Keratinocyte (primary cell): ENCODE results near the gene ZCCHC7. TPM values are rescaled to one million over a fixed set of nuclear protein-coding genes. Genes with fewer than 3 reads are reported as not detected.
A peak's percentile ranks its signal among the peaks of the same experiment; 100 is the strongest.

Experiments
- DNase-seq: peaks from one replicate; pipeline ENCODE4 v3.0.0-alpha.2; 2011; ENCODE audit warnings: low read depth, missing footprints, low spot score
- FAIRE-seq: peaks from 2 replicates; lab custom pipeline; 2011; peaks lifted over from hg19 to GRCh38; lab: Jason Lieb, UNC
- H2AFZ ChIP-seq: 2 replicates; pipeline ENCODE4 v1.6.0; 2012; ENCODE audit warnings: low read length, control low read depth, inconsistent platforms; ENCODE audit not compliant: control insufficient read depth
- H3K27ac ChIP-seq: 2 replicates; pipeline ENCODE4 v1.5.1; 2011; ENCODE audit warnings: low read length; ENCODE audit not compliant: control insufficient read depth, insufficient read depth
- H3K27me3 ChIP-seq: 3 replicates; pipeline ENCODE4 v1.6.0; 2011; ENCODE audit warnings: low read length; ENCODE audit not compliant: control insufficient read depth, insufficient read depth; ENCODE audit errors: extremely low read depth
- H3K36me3 ChIP-seq, 2 experiments: 2 replicates in 1 of 2; 3 replicates in 1 of 2; pipeline ENCODE4 v1.5.1; 2011; ENCODE audit warnings: low read length in 2 of 2, mild to moderate bottlenecking in 1 of 2; ENCODE audit not compliant: control insufficient read depth in 2 of 2, insufficient read depth in 2 of 2; ENCODE audit errors: extremely low read depth in 1 of 2
- H3K4me1 ChIP-seq: 3 replicates; pipeline ENCODE4 v1.5.1; 2011; ENCODE audit warnings: low read length; ENCODE audit not compliant: control insufficient read depth, insufficient read depth; ENCODE audit errors: extremely low read depth
- H3K4me2 ChIP-seq: 3 replicates; pipeline ENCODE4 v1.6.0; 2011; ENCODE audit warnings: low read depth, low read length; ENCODE audit not compliant: control insufficient read depth, insufficient read depth; ENCODE audit errors: extremely low read depth
- H3K4me3 ChIP-seq, 3 experiments: fragments of 200-600 bp in 1 of 3; sonication (generic) in 1 of 3; 2 replicates in 2 of 3; 3 replicates in 1 of 3; pipeline ENCODE4 v1.5.1; 2011 to 2016; ENCODE audit warnings: low read length in 3 of 3, mild to moderate bottlenecking in 3 of 3, control low read depth in 2 of 3, inconsistent platforms in 1 of 3, low read depth in 1 of 3, mixed read lengths in 1 of 3, mixed run types in 1 of 3, moderate library complexity in 1 of 3; ENCODE audit not compliant: control insufficient read depth in 2 of 3, insufficient read depth in 2 of 3; ENCODE audit errors: extremely low read depth in 1 of 3
- H3K79me2 ChIP-seq: 2 replicates; pipeline ENCODE4 v1.6.0; 2012; ENCODE audit warnings: low read length; ENCODE audit not compliant: control insufficient read depth, insufficient read depth
- H3K9ac ChIP-seq: 3 replicates; pipeline ENCODE4 v1.6.0; 2011; ENCODE audit warnings: low read length; ENCODE audit not compliant: control insufficient read depth, insufficient read depth; ENCODE audit errors: extremely low read depth
- H3K9me1 ChIP-seq: 3 replicates; pipeline ENCODE4 v1.6.0; 2011; ENCODE audit warnings: low read length; ENCODE audit not compliant: control insufficient read depth, insufficient read depth; ENCODE audit errors: extremely low read depth
- H3K9me3 ChIP-seq: 2 replicates; pipeline ENCODE4 v1.5.1; 2012; ENCODE audit warnings: low read depth, low read length; ENCODE audit not compliant: control insufficient read depth
- H4K20me1 ChIP-seq: 3 replicates; pipeline ENCODE4 v1.6.0; 2011; ENCODE audit warnings: low read length; ENCODE audit not compliant: control insufficient read depth, insufficient read depth; ENCODE audit errors: extremely low read depth
- CTCF ChIP-seq, 3 experiments: IDR thresholded peaks in 1 of 3; conservative IDR thresholded peaks in 1 of 3; optimal IDR thresholded peaks in 1 of 3; 2 replicates in 2 of 3; 3 replicates in 1 of 3; pipeline versions ENCODE3 to v1.5.1; 2011; ENCODE audit warnings: low read length in 3 of 3, mild to moderate bottlenecking in 3 of 3, moderate library complexity in 2 of 3, control low read depth in 1 of 3, inconsistent platforms in 1 of 3; ENCODE audit not compliant: insufficient read depth in 2 of 3; ENCODE audit errors: extremely low read depth in 1 of 3
- EZH2 ChIP-seq: IDR thresholded peaks from one replicate; pipeline ENCODE4 v1.6.1; 2012; ENCODE audit warnings: inconsistent platforms, mild to moderate bottlenecking, low read length, moderate library complexity
- dilution Hi-C: fragments of 300-500 bp; cut with MboI; formaldehyde crosslinking; loops from one replicate; pipeline ENCODE4 v1.7.0; 2020; ENCODE audit warnings: low sequenced_read_pairs; ENCODE audit not compliant: extremely low pct_ligation_motif_present
- polyA plus RNA-seq, 5 experiments: library from polyadenylated mRNA; depleted of rRNA in 3 of 5; stranded (reverse) in 3 of 5; stranded (forward) in 1 of 5; unstranded in 1 of 5; fragments of >200 nt; gene quantifications; 1 replicate in 1 of 5; 2 replicates in 3 of 5; 3 replicates in 1 of 5; pipeline versions ENCODE4 v1.2.1 to v1.2.3, GENCODE V29; 2011 to 2012; ENCODE audit warnings: missing spikeins in 2 of 5, low read depth in 1 of 5, low replicate concordance in 1 of 5
- small RNA-seq, 3 experiments: library from RNA; depleted of rRNA; stranded (forward); fragments of <200 nt; gene quantifications; one replicate each; pipeline ENCODE3, GENCODE V24; 2012; ENCODE audit warnings: low read depth in 3 of 3, low replicate concordance in 1 of 3; ENCODE audit not compliant: insufficient read length in 3 of 3

Gene ZCCHC7
- polyA plus RNA-seq, 1 donor (not counting 4 experiments of a cell fraction or from before 2014, with no cell fraction given): 16.5 TPM

- Histone ChIP-seq H3K9ac (no peak overlapping the region), H3K9me3 (no peaks in the 10 kb centered on the region), H2AFZ (no peak overlapping the region), H3K4me2 (no peak overlapping the region), H3K36me3 (no peaks in the 10 kb centered on the region), H3K27ac (no peak overlapping the region), H3K4me3 (no peak overlapping the region), H3K27me3 (no peaks in the 10 kb centered on the region), H4K20me1 (no peaks in the 10 kb centered on the region), H3K4me1 (peaks cover 28% of the 10 kb centered on the region), H3K9me1 (no peaks in the 10 kb centered on the region), H3K79me2 (no peaks in the 10 kb centered on the region)
- no peak for FAIRE-seq
- TF ChIP-seq CTCF (optimal IDR thresholded peaks at IDR 0.05 in 1 of 3, IDR thresholded peaks at IDR 0.05 in 1 of 3, conservative IDR thresholded peaks at IDR 0.05 in 1 of 3; ENCODE audit: extremely low read depth in 1 of 3, insufficient read depth in 2 of 3, low read length in 3 of 3): peak in 1 of 3 experiments; percentile 34
- no peak for TF ChIP-seq EZH2
- dilution Hi-C loops: loop anchor here (25.0 kb wide), 1 partner anchor 95 kb away; no protein-coding TSS in a partner anchor
- DNase-seq: no peak
Measured at GRCh38 chr9:37407468-37407867, 287.1 kb downstream of the ZCCHC7 start.

Small RNA genes within 50 kb of the gene (small RNA-seq; reads per million reads assigned to genes)
- gene AL512604.1 (0 to 0.25 (median 0) reads per million in 3 experiments), gene RF00019 (0 reads per million in 3 experiments), gene RNU6-677P (0 reads per million in 3 experiments)

Other genes with a start within 250 kb of the ZCCHC7 start
- gene PAX5, start 86.3 kb upstream of the ZCCHC7 start, polyA plus RNA-seq: not detected in 3 replicates